GM19351 (cell line): ENCODE results near the gene REEP3.
"Not testable (repeated sequence)": the region's sequence is repeated elsewhere in the genome, so short reads cannot be mapped to it uniquely, and the experiment has no call there.

Source experiments
- ATAC-seq: cut with Tn5 transposase; IDR thresholded peaks from one replicate; pipeline ENCODE4 v1.9.1; 2021; ENCODE audit warnings: mild to moderate bottlenecking, moderate library complexity; ENCODE audit not compliant: unreplicated experiment

Gene REEP3

DNA sequence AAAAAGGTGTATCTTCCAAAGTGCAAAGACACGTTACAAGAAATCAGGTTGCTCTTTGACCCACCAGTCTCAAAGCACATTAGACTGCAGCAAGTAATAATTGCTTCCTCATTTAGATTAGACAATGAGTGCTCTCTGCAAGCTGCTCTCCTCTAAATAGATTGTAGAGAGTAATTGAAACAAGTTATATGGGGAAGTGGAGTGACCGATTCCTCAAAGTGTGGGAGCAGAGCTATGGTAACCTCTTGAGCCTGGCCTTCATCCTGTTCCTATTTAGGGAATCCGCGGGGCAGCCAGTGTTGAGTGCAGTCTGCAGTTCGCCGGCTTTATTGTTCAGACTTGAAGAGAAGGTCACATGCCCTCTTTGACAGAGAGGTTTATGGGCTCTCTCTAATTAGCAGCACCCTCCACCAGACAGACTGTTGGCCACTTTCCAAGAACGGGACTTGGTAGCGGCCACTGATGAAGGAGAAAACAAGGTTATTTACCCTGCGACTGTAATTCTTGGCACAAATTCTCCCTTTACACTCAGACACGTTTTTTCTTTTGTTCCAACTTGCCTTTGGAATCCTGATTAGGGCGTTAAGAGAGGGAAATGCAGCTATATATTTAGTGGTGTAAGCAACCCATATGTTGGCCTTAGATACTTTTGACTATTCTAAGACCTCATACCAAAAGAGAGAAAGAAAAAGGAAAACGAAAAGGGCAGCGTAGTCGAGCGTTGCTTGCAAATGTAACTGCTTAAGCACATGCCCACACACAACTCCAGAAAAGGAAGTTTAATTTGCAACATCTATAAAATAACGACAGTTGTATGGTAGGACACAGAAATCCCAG, 107.5 kb downstream of the REEP3 start:
- ATAC-seq: peak; percentile 35

- ATAC-seq: peak; percentile 47
Measured at GRCh38 chr10:63629363-63630084, 108.3 kb downstream of the REEP3 start.

DNA sequence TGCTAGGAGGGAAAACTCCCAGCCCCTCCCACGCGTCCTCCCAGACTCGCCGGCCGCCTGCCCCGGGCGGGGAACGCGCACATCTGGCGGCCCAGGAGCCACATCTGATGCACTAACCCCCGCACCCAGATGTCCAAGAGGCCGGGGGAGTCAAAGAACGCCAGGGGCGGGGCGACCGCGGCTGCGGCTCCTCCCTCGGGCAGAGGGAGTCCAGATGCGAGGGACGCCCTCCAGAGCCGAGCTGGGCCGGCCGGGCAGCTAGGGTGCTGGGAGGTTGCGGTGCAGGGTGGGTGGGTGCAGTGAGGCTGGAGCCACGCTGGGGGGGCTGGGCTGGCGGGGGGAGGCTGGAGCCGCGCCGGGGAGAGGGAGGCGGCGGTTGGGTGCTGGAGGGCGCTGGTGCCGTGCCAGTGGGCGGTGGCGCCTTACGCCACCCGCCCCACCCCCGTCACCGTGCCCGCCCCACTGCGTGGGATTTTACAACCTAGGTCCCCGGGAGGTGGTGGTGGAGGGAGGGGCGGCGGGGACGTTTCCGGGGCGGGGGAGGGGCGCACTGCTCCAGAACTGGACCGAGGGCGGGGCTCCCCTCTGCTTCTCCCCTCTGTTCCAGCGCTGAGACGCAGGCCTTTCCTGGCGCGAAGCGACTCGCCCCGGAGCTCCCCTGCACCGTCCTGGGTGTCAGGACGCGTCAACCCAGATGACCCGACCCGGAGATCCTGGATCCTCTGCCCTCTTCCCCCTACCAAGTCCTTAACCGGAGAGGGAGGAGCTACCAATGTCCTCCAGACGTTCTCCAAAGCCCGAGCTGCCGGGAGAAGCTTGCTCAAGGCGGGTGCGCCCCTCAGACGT, 109.1 kb downstream of the REEP3 start:
- ATAC-seq: peak; percentile 64

DNA sequence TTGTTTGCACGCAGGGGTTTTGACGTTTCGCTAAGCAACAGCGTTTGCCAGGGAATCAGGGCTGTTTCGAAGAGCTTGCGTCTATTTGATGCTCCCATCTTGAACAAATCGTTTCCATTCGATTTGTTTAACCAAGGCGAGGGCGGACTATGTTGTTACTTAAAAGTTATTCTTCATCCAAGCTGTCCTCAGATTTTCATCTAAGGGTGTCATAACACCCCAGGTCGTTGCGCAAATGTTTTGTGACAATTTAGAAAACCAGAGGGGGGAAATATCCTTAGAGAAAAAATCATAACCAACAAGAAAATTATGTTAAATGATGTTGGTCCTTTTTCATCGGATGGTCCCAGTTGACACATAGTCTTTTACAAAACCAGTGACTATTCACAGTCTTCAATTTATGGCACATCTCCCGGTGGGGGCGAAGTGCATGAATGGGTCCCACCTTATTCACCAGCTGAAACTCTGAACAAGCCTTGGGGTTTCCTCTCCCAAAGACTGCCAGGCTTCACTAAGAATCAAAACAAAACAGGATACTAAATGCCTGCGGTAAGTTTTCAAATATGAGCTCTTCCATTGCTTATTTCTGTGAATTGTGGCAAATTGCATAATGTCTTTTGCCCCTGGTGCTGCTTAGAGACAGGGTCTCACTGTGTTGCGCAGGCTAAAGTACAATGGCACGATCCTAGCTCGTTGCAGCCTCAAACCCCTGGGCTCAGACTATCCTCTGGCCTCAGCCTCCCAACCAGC, 109.9 kb downstream of the REEP3 start:
- no peak for ATAC-seq

DNA sequence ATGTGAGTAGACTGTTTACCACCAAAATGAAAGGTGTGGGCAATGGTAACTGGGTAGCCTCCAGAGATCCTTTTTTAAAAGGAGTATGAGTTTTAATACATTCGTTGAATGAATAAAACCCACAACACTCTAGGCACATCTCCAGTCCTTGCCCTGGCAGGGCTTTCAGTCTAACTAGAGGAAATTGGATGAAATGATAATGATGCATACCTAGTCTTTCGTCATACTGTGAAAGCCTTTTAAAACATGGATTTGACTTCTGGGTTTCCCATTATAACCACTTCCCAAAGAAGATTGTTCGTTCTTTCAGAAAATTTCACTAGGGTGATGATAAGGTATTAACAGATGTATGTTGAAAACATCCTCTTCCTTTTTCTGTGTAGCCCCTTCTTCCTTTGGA, 110.8 kb downstream of the REEP3 start:
- no peak for ATAC-seq

DNA sequence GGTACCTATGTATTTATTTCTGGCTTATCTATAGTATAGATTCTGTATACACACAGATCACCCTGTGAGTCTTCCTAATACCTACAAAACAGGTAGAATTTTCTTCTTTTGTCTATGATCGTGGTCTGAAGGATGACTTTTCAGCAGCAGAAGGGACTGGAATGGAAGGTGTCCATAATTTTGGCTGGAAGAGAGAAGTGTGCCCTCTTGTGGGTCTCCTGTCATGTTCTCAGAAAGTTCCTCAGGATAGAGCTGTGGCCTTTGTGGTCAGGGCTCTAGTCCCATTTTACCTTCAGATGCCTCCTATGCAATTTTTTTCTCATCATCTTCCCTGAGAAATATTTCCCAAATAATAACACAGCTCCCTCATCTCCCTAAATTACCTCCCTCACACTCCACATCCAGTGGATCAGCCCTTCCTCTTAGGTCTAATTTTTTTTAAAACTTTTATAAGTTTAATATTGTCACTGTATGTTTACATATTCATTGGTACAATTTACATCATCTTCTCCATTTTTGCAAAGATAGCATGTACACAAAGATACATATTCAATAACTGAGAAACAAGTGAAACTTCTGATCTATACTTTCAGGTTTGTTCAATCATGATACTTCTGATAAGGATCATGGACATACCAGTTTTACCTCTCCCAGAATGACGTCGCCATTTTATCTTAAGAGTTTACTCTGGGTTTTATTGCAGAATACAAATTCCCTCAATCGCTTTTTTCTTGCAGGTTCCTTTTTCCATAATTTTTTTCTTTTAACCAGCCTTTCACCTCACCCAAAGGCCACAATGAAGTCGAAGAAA, 112.7 kb downstream of the REEP3 start:
- ATAC-seq: no peak

DNA sequence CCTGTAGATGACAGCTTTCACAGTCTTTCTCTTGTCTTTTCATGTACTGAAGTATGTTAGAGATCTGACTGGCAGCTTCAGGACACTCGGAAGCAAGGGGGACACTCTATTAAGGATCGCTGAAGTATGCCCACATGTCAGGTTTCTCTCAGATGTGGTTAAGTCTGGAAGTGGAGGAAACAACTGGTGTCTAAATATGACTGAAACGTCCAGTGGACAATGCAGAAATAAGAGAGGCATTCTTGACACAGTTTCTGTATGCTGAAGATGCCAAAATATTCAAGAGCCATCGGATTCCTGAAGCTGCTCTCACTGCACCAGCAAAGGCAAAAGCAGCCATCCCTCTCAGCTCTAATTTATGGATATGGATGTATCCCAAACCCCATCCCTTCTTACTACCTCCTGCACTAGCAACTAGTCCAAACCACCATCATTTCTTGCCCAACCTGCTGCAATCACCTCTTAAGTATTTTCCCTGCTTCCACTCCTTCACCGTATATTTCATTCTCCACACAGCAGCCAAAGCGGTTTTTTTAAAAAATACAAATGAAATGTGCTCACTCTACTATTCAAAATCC, 113.4 kb downstream of the REEP3 start:
- no peak for ATAC-seq

- peak; percentile 67 for ATAC-seq
Measured at GRCh38 chr10:63636812-63637211, 115.6 kb downstream of the REEP3 start.

GRCh38 chr10:63637901-63638327, 116.7 kb downstream of the REEP3 start:
- no peak for ATAC-seq

DNA sequence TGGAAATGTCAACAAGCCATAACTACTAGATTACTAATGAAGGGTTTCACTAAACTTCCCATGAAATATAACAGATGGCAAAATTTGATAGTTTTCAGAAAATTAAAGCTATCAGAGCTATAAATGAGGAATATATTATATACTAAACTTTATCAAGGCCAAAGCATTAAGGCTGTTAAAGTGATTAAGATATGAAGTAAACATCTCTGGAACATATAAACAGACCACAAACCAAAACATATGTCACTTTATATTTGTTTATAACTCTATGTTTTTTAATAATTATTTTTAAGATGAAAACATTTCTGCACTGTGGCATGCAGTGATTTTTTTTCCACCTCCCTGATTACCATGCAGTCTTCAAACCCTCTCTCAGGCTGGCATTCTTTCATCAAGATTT, 120.2 kb downstream of the REEP3 start:
- no peak for ATAC-seq

DNA sequence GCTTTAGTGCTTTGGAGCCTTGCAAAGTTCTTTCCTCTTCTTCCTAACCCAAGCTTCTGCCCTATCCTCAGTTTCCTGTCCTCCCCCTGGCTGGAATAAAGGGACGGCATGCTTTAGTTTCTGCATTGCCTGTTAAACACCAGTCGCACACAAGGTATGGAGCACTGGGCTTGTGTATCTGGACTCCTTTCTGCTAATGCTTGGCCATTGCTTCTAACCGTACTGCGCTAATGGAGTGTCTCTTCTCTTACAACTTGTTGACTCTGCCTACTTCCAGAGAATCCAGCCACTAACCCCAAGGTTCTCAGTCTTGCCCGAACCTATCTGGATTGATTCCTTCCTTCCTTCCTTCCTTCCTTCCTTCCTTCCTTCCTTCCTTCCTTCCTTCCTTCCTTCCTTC, 120.6 kb downstream of the REEP3 start:
- no peak for ATAC-seq

DNA sequence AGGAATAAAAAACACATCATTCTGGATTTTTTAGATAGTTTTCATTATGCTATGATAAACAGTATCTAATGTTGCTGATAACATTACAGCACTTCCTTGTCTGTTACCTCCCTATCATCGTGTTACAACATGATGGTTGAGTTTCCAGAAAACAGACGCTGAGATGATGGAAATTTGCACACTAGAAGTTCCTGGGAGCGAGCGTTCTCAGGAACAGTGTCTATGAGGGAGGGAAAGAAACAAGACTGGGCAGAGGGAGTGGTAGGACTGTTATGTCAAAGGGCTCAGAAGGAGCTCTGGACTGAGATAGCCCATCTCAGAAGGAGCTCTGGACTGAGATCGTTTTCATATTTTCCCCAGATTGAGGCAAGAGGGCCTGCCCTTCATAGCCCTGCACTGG, 121.6 kb downstream of the REEP3 start:
- ATAC-seq: no peak

- no peak for ATAC-seq
Measured at GRCh38 chr10:63644418-63645142, 123.4 kb downstream of the REEP3 start.

DNA sequence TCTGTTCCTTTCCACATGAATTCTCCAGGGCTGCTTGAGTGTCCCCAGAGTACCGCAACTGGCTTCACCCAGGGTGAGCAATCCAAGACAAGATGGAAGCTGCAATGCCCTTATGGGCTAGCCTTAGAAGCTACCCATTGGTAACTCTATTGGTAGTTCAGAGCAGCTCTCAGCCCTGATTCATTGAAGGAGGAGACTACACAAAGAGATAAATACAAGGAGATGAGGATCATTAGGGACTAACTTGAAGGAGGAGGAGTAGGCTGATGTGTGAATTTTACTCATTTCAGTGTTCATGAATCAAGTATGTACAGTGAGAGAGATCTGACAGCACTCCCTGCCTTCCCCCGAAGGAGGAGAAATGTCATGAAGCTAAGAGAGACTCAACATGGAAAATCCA, 124.0 kb downstream of the REEP3 start:
- ATAC-seq: no peak

DNA sequence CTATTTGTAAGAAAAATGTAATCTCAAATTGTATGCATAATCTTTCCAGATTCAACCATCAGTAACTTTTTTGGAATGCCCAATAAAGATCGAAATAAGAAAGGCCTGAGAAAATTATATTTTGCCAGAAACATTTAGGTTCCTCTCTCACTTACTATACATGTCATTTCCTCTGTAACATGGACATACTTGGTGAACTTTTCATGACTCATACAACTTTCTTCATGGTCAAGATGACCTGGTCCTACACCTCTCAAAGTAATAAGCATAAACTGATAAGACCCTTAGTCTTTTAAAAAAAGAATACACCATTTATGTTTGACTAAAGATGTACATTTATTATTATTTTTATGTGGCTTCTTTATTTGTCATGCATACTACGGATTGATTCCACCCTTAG, 125.3 kb downstream of the REEP3 start:
- ATAC-seq: peak; percentile 58

DNA sequence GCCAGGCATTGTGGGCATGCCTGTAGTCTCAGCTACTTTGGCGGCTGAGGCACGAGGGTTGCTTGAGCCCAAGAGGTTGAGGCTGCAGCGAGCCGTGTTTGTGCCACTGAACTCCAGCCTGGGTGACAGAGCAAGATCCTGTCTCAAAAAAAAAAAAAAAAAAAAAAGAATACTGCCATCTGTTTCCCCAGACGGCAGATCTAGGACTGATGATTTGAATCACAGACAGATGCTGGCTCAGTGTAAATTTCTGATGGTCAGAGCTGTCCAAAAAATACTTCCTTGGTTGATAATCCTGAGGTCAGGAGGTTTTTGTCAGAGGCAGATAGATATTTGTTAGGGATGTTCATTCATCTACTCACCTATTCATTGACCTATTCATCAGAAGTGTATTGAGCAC, 130.7 kb downstream of the REEP3 start:
- no peak for ATAC-seq

DNA sequence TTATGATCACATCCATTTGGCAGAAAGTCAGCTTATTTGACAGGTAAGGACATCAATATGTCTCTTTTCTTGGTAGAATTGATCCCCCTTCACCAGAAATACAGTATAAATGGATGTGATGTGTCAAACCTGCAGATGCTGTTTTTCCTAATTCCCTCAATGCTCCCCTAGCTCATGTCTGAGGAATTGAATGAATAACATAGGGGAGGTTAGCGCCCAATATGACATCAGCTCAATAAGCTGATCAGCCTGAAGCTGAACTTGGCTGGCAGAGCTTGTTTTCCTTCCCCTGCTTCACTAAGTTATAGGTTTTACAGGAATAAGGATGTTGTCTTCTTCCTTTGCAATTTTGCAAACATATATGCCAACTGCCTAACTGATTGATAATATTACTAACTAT, 132.5 kb downstream of the REEP3 start:
- no peak for ATAC-seq

DNA sequence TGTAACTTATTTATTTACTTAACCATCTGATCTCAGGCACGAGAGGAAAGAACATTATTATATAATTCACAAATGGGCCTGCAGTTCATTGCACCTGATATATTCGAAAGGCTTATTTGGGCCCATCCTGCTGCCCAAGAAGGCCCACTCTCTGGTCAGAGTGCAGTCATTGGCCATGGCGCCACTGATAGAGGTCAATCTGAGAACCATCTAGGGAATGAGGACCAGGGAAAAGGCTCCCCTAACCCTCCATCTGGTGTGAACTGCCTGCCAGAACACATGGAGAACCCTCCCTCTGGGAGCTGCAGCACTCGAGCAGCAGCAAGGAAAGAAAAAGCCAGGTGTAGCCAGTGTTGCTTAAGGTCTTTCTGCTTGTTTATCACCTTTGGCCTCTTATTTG, 136.6 kb downstream of the REEP3 start:
- ATAC-seq: no peak

DNA sequence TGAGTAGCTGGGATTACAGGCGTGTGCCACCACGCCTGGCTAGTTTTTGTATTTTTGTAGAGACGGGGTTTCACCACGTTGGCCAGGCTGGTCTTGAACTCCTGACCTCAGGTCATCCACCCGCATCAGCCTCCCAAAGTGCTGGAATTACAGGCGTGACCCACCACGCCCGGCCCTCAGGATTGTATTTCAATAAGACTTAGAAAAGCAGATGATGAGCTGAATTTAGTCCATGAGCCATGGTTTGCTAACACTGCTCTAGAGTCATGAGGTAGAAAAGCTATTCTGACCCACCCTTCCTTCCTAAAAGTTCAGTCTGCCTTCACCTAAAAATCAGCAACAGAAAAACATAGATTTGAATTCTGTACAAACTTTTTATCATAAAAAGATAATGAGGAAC, 139.7 kb downstream of the REEP3 start:
- not testable (repeated sequence) for ATAC-seq
